ENCODE measurements around the gene NINJ1.

Gene NINJ1

GRCh38 chr9:93132287-93132927 lies 1.6 kb downstream of the NINJ1 start:
- DNase-seq, result peak; percentile 57

GRCh38 chr9:93131599-93132286 lies 2.3 kb downstream of the NINJ1 start:
- DNase-seq, result no peak

- no peak for DNase-seq
Observed at GRCh38 chr9:93130861-93131481, 3.1 kb downstream of the NINJ1 start.

GRCh38 chr9:93129691-93130500 lies 4.2 kb downstream of the NINJ1 start:
- DNase-seq, result no peak

GRCh38 chr9:93129286-93129685 lies 4.8 kb downstream of the NINJ1 start:
- DNase-seq, result no peak

- DNase-seq, result no peak
Observed at GRCh38 chr9:93128715-93129224, 5.3 kb downstream of the NINJ1 start.

- no peak for DNase-seq
Observed at GRCh38 chr9:93128011-93128714, 5.9 kb downstream of the NINJ1 start.

GRCh38 chr9:93127395-93127911 lies 6.6 kb downstream of the NINJ1 start:
- DNase-seq, result no peak

- no peak for DNase-seq
Observed at GRCh38 chr9:93126825-93127368, 7.2 kb downstream of the NINJ1 start.

- no peak for DNase-seq
Observed at GRCh38 chr9:93126151-93126781, 7.8 kb downstream of the NINJ1 start.

- no peak for DNase-seq
Observed at GRCh38 chr9:93125331-93125894, 8.6 kb downstream of the NINJ1 start.

- no peak for DNase-seq
Observed at GRCh38 chr9:93124793-93125192, 9.3 kb downstream of the NINJ1 start.

- DNase-seq, result no peak
Observed at GRCh38 chr9:93123561-93124283, 10.3 kb downstream of the NINJ1 start.

GRCh38 chr9:93122721-93123221 lies 11.3 kb downstream of the NINJ1 start:
- no peak for DNase-seq

GRCh38 chr9:93121316-93122241 lies 12.5 kb downstream of the NINJ1 start:
- DNase-seq, result no peak

- no peak for DNase-seq
Observed at GRCh38 chr9:93120846-93121315, 13.2 kb downstream of the NINJ1 start.

GRCh38 chr9:93119953-93120845 lies 13.9 kb downstream of the NINJ1 start:
- no peak for DNase-seq

- DNase-seq, result no peak
Observed at GRCh38 chr9:93119703-93119952, 14.4 kb downstream of the NINJ1 start.

All from NCI-H446 treated with DMSO at 0.1 percent for 48 hours (cell line).